Nephron (organoid): ENCODE data around the gene PMVK.

Experiments used
- H3K27ac Mint-ChIP-seq, 3 experiments: 2 replicates each; pipeline ENCODE4 v1.8.0; 2020; ENCODE audit warnings: mixed read lengths in 3 of 3, mild to moderate bottlenecking in 2 of 3, moderate library complexity in 1 of 3
- H3K27me3 Mint-ChIP-seq: 2 replicates; pipeline ENCODE4 v1.8.0; 2021; ENCODE audit warnings: low read depth, mild to moderate bottlenecking, moderate library complexity, mixed read lengths
- H3K36me3 Mint-ChIP-seq: 2 replicates; pipeline ENCODE4 v1.8.0; 2020; ENCODE audit warnings: low read depth, mixed read lengths
- H3K4me1 Mint-ChIP-seq: 2 replicates; pipeline ENCODE4 v1.8.0; 2020; ENCODE audit warnings: mixed read lengths
- H3K4me3 Mint-ChIP-seq, 3 experiments: 2 replicates each; pipeline ENCODE4 v1.8.0; 2020; ENCODE audit warnings: mild to moderate bottlenecking in 3 of 3, mixed read lengths in 3 of 3, moderate library complexity in 2 of 3
- H3K9me3 Mint-ChIP-seq: 2 replicates; pipeline ENCODE4 v1.8.0; 2020; ENCODE audit warnings: mixed read lengths
- TF ChIP-seq, protein P1 (sequence below), 3 experiments: fragments of 200-600 bp; sonication (generic); IDR thresholded peaks; one replicate each; pipeline ENCODE4 v1.5.0; 2021; ENCODE audit warnings: antibody characterized with exemption in 3 of 3; ENCODE audit not compliant: unreplicated experiment in 3 of 3

Gene PMVK

DNA sequence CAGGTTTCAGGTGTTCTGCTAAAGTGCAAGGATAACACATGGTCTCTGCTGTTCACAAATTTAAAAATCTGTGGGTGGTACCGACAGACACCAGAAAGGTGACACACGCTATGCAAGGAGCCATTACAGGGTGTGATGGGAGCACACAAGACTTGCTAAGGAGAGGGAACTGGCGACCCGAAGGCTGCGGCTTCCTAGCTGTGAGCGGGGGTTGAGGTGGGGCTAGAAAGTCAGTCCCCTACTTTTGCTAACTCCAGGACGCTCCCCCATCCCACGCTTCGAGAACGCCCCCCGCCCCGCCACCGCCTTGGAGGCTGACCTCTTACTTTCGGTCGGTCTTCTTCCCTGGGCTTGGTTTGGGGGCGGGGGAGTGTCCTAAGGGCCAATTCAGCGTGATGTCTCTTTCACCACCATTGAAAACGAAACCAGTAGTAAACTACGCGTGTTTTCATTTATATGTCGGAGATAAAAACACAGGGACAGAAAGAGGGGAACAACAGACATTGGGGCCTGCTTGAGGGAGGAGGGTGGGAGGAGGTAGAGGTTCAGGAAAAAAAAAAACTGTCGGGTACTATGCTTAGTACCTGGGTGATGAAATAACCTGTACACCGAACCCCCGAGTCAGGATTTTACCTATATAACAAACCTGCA lies 39.0 kb upstream of the PMVK start:
- Mint-ChIP-seq H3K4me3 (no peak overlapping the region), H3K36me3 (peaks cover 11% of the 10 kb centered on the region), H3K27me3 (no peaks in the 10 kb centered on the region), H3K27ac (no peak overlapping the region), H3K9me3 (no peaks in the 10 kb centered on the region), H3K4me1 (peaks cover 22% of the 10 kb centered on the region)
- TF ChIP-seq, protein P1, sequence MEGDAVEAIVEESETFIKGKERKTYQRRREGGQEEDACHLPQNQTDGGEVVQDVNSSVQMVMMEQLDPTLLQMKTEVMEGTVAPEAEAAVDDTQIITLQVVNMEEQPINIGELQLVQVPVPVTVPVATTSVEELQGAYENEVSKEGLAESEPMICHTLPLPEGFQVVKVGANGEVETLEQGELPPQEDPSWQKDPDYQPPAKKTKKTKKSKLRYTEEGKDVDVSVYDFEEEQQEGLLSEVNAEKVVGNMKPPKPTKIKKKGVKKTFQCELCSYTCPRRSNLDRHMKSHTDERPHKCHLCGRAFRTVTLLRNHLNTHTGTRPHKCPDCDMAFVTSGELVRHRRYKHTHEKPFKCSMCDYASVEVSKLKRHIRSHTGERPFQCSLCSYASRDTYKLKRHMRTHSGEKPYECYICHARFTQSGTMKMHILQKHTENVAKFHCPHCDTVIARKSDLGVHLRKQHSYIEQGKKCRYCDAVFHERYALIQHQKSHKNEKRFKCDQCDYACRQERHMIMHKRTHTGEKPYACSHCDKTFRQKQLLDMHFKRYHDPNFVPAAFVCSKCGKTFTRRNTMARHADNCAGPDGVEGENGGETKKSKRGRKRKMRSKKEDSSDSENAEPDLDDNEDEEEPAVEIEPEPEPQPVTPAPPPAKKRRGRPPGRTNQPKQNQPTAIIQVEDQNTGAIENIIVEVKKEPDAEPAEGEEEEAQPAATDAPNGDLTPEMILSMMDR (IDR thresholded peaks at IDR 0.05; ENCODE audit: unreplicated experiment in 3 of 3), result no peak

DNA sequence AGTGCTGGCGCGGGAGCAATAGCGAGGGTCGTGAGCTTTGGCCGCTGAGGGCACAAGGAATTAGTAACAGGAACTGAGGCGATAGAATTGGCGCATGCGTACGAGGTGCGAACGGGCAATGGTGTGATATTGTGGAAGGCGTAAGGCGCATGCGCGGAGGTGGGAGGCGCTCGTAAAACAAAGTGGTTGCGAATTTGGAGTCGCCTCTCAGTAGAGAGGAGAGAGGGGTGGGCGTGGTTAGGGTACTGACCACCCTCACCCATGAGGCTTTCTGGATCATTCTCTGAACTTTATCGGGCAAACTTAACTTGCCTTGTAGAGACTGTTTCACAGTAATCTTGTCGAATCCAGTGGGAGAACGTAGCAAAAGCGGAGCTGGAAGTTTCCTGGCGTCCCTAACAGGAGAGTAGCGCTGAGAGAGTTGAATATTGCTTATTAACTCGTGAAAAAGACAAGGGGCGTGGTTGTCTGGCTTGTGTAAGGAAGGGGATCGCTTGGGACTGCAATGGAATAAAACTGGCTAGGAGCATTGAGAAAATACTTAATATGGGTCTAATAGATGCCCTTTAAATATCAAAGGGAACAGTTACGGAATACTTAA lies 38.4 kb upstream of the PMVK start:
- Mint-ChIP-seq H3K4me1 (peaks cover 22% of the 10 kb centered on the region), H3K4me3 (no peak overlapping the region), H3K27ac (no peak overlapping the region), H3K36me3 (peaks cover 10% of the 10 kb centered on the region), H3K27me3 (no peaks in the 10 kb centered on the region), H3K9me3 (no peaks in the 10 kb centered on the region)
- TF ChIP-seq, protein P1 (IDR thresholded peaks at IDR 0.05; ENCODE audit: unreplicated experiment in 3 of 3), result no peak

DNA sequence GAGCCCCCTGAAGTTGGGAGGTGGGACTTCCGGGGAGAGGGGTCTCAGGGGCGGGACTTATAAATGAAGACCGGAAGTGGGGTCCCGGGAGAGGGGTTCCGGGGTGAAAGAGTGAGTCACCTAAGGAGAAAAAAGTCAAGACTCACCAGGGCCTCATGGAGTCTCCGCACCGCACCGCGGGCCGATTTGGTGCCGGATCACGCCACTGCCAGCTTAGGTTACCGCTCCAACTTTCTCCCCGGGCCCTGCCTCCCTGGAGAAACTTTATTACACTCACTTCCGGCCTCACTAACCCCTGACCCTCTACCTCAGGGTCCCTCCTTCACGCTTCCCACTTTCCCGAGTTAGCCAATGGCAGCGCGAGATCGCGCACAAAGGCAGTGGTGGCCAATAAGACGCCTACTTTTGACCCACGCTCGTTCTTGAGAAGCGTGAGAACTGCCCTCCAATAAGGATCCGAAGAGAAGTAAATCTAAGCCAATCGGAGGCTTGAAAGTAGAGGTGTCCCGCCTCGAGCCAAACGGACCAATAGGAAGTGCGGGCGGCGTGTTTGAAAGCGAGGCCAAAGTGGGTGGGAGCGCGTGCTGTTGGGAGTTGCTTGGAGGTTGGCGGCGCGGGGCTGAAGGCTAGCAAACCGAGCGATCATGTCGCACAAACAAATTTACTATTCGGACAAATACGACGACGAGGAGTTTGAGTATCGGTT lies 37.7 kb upstream of the PMVK start, which contains the start of gene CKS1B:
Gene CKS1B, plus strand, starts transcription at position 580 of the 706 bp plus-strand sequence. Its CDS starts 65 bp downstream, at position 645.
- H3K4me1 Mint-ChIP-seq, result peaks cover 27% of the 10 kb centered on the region
- no peaks in the 10 kb centered on the region for H3K9me3 Mint-ChIP-seq
- H3K36me3 Mint-ChIP-seq, result peaks cover 6% of the 10 kb centered on the region
- TF ChIP-seq, protein P1 (IDR thresholded peaks at IDR 0.05; ENCODE audit: unreplicated experiment in 3 of 3), result no peak
- no peak within 1 kb of the TSS for H3K4me3 Mint-ChIP-seq
- no peaks in the 10 kb centered on the region for H3K27me3 Mint-ChIP-seq
- no peak within 1 kb of the TSS for H3K27ac Mint-ChIP-seq

DNA sequence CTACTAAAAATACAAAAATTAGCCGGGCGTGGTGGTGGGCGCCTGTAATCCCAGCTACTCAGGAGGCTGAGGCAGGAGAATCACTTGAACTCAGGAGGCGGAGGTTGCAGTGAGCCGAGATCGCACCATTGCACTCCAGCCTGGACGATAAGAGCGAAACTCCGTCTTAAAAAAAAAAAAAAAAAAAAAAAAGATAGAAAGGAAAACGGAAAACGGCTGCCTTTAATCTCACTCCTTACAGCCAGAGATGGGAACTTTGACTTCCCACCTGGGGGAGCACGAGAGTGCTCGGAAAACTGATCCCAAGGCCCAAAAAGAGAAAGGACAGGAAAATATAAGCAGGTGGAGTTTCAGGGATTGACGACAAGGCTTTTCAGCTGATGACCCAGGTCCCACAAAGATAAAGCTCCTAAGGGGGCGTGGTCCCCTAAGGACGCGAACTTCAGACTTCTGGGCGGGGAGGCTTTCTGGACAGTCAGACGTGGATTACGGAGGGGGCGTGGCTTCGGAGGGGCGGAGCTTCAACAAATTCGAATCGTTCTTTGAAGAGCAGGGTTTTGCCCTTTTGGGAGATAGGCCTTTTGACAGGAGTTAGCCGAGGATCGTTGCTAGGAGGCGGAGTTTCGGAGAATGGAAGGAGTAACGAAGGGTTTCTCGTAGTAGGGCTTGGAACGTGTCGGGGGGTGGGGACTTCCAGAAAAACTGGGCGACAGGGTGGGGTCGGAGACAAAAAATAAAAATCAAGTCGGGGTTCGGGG lies 37.0 kb upstream of the PMVK start:
- Mint-ChIP-seq H3K9me3 (no peaks in the 10 kb centered on the region), H3K4me1 (peaks cover 32% of the 10 kb centered on the region), H3K27ac (peak overlapping the region in 1 of 3 experiments; percentile 96), H3K36me3 (peaks cover 3% of the 10 kb centered on the region), H3K4me3 (no peak overlapping the region), H3K27me3 (no peaks in the 10 kb centered on the region)
- TF ChIP-seq, protein P1 (IDR thresholded peaks at IDR 0.05; ENCODE audit: unreplicated experiment in 3 of 3), result peak in 1 of 3 experiments; percentile 15

DNA sequence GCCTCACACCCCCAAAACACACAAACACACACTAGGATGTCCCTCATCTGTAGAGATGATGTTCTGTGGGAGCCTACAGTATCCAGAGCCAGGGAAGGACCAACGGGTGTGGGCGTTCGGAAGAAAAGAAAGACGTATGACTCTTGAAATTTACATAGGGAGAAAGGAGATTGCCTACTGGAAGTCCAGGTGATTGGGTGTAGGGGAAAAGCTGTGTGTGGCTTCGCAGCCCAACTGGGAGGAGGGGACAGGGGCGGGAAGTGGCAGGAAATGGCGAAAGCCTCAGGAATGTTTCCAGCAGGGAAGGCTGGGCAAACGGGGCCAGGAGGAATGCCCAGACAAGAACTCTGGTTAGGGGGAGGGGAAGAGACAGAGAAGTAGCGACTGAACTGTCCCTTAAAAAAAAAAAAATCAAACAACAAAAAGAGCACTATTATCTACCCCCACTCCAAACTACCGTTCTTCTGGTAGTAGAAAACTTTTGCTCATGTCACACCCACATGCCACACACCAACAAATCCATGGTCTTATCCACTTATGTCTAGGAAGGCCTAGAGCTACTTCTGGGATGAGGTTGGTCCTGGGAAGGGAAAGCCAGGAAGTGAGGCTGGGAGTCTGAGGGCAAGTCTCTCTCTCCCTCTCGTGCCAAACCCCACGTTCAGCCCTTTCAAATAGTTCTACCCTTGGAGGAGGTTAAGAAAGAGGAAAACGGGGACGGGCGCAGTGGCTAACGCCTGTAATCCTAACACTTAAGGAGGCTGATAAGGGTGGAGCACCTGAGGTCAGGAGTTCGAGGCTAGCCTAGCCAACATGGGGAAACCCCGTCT lies 36.2 kb upstream of the PMVK start:
- TF ChIP-seq, protein P1 (IDR thresholded peaks at IDR 0.05; ENCODE audit: unreplicated experiment in 3 of 3), result no peak
- Mint-ChIP-seq H3K4me3 (no peak overlapping the region), H3K9me3 (no peaks in the 10 kb centered on the region), H3K27ac (peak overlapping the region in 1 of 3 experiments; percentile 96), H3K27me3 (no peaks in the 10 kb centered on the region), H3K36me3 (peaks cover 7% of the 10 kb centered on the region), H3K4me1 (peaks cover 32% of the 10 kb centered on the region)
